GM12872 (cell line): ENCODE measurements around the gene CA6.

Experiments used
- TF ChIP-seq, protein P1 (sequence below): IDR thresholded peaks from 3 replicates; pipeline ENCODE4 v1.5.1; 2011; ENCODE audit warnings: low read depth, mild to moderate bottlenecking, low read length, moderate library complexity; ENCODE audit not compliant: insufficient read depth

CA6 gene

DNA sequence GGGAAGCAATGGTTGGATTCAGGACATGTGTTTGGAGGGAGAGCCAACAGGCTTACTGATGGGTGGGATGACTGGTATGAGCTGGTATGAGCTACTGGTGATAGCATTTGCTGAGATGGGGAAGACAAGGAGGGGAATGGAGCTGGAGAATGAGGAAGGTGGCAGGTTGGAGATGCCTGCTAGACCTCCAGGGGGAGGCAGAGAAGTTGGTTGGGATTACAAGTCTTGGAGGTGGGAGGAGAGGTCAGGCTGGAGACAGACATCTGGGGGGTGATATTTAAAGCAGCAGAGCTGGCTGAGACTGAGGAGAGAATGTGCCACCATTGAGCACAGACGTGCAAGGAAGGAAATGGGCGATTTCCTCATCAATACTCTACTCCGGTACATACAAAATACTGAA is 35.3 kb upstream of the CA6 start:
- TF ChIP-seq, protein P1, sequence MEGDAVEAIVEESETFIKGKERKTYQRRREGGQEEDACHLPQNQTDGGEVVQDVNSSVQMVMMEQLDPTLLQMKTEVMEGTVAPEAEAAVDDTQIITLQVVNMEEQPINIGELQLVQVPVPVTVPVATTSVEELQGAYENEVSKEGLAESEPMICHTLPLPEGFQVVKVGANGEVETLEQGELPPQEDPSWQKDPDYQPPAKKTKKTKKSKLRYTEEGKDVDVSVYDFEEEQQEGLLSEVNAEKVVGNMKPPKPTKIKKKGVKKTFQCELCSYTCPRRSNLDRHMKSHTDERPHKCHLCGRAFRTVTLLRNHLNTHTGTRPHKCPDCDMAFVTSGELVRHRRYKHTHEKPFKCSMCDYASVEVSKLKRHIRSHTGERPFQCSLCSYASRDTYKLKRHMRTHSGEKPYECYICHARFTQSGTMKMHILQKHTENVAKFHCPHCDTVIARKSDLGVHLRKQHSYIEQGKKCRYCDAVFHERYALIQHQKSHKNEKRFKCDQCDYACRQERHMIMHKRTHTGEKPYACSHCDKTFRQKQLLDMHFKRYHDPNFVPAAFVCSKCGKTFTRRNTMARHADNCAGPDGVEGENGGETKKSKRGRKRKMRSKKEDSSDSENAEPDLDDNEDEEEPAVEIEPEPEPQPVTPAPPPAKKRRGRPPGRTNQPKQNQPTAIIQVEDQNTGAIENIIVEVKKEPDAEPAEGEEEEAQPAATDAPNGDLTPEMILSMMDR: no peak; the same call in 2 of the 3 replicates

DNA sequence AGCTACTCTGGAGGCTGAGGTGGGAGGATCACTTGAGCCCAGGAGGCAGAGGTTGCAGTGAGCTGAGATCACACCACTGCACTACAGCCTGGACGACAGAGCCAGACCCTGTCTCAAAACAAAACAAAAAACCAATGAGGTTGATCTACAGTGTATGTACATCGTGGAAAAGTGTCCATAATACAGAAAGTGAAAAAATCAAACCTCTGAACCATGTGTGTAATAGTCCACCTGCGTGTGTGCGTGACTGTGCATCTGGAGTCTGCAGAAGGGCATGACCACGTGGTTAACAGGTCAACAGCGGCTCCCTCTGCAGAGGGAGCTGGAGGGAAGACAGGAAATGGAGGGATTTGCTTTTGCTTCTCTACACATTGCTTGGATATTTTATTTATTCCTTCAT is 34.8 kb upstream of the CA6 start:
- TF ChIP-seq, protein P1: no peak

DNA sequence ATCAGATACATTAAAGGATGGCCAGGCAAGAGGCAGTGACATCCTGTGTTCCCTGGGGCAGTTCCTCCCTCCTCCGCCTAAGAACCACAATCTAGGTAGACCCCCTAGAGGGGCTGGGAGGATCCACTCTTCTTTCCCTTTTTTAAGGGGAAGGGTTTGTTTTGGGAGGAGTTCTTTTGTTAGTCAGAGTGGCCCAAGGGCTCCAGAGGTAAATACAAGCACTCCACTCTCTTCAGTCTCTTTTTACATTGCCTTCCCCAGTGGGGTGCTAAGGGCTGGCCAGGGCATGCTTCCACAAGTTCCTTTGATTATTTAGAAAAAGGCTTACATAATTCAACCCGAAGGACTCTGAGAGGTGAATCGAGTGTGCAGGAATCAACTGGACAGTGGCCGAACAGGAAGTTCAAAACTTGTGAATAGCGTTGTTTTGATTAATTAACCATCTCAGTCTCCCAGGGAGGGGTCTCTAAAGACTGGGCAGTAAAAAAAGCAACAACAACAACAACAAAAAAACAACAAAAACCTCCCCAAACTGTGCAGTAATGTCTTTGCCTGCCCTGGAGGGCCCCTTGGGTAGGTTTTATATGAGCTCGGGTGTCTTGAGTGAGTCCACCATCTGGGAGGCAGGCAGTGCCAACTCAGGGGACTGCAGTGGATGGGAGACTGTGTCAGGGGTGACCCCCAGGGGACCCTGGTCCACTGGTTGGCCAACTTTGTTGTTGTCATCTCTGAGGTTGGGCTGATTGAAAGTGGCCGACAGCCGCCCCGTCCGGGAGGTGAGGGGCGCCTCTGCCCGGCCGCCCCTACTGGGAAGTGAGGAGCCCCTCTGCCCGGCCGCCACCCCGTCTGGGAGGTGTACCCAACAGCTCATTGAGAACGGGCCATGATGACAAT is 34.0 kb upstream of the CA6 start:
- TF ChIP-seq, protein P1: no peak

DNA sequence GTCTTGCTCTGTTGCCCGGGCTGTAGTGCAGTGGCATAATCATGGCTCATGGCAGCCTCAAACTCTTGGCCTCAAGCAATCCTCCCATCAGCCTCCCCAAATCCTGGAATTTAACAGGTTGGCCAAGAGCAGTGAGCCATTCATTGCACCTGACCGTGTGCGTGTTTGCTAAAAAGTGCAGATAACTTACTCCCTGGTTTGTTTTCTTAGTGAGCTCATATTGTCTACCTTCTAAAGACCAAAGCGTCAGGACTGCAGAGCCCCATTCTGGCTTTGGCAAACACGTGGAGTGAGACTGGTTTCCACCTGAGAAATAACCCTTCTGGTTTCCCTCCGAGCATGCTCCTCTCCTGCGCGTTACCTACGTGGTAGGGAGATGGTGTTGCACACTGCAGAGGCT is 32.2 kb upstream of the CA6 start:
- TF ChIP-seq, protein P1: no peak

DNA sequence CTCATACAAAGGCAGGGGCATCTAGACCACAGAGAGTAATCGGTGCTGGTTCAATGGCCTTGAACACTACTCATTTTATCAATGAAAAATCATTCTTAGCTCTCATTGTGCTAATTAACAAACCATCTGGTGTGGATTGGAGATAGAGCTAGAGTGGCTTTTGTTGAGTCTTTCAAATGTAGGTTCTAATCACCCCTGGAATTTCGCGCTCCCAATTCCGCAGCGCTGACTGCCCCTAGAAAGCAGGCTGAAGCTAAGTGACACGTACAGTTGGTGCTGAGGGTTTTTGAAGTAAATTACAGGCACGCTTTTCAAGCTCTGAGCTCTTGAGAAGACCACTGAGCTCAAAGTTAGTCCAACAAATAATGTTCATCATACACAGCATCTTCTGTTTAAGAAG is 31.2 kb upstream of the CA6 start:
- TF ChIP-seq, protein P1: no peak

DNA sequence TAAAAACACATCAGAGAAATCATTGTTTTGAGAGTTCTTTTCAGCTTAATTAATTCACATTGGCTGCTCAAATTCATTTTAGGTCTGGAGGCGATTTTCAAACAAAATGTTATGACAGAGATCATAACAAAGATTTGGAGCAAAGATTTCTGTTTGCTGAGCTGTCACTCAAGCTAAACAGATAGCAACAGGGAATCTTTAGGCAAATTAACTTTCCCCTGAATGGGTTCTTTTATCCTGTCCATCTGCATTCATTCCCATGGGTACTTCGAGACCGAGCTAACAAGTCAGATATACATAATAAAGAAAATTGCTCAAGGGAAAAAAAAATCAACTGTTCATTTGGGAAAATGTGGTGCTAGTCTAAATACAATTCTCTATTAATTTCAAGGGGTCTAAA is 30.2 kb upstream of the CA6 start:
- TF ChIP-seq, protein P1: no peak

DNA sequence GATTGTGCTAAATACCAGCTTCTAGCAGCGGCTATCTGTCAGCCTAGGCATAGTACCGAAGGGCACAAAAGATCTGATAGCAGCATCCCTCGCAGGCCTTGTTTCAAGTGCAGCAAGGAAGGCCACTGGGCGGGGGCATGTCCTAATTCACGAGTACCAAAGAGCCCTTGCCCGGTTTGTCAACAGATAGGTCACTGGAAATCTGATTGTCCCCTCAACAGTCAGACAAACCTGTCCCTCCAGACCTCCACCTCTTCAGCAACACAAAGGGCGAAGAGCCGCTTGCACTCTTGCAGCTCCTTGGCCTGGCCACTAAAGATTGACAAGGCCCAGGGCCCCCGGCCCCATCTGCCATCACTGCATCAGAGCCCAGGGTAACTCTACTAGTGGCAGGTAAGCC is 22.7 kb upstream of the CA6 start:
- TF ChIP-seq, protein P1: no peak
